ENCODE data around the gene OR2V2.
"Not testable (repeated sequence)": the region's sequence is repeated elsewhere in the genome, so short reads cannot be mapped to it uniquely, and the experiment has no call there.

GRCh38 chr5:181160755-181161533 lies 13.6 kb downstream of the OR2V2 start:
- not testable (repeated sequence) for TF ChIP-seq CTCF, POLR2A (IDR thresholded peaks at IDR 0.05)
